Endothelial cell (in vitro differentiated cells): ENCODE data around the gene RBM25. TPM values are rescaled to one million over a fixed set of nuclear protein-coding genes. Genes with fewer than 3 reads are reported as not detected.
A peak's percentile ranks its signal among the peaks of the same experiment; 100 is the strongest.
"Not testable (repeated sequence)": the region's sequence is repeated elsewhere in the genome, so short reads cannot be mapped to it uniquely, and the experiment has no call there.

Source experiments
- DNase-seq: peaks from one replicate; pipeline ENCODE4 v3.0.0; 2021; ENCODE audit warnings: low spot score
- H3K27ac Mint-ChIP-seq: one replicate; pipeline ENCODE4 v1.8.0; 2021; ENCODE audit warnings: mixed read lengths, inconsistent platforms; ENCODE audit not compliant: unreplicated experiment
- H3K27me3 Mint-ChIP-seq: one replicate; pipeline ENCODE4 v1.8.0; 2021; ENCODE audit warnings: mild to moderate bottlenecking, moderate library complexity, mixed read lengths, inconsistent platforms; ENCODE audit not compliant: unreplicated experiment
- H3K36me3 Mint-ChIP-seq: one replicate; pipeline ENCODE4 v1.8.0; 2021; ENCODE audit warnings: mild to moderate bottlenecking, low read depth, mixed read lengths, inconsistent platforms; ENCODE audit not compliant: unreplicated experiment
- H3K4me1 Mint-ChIP-seq: one replicate; pipeline ENCODE4 v1.8.0; 2021; ENCODE audit warnings: mild to moderate bottlenecking, mixed read lengths, inconsistent platforms; ENCODE audit not compliant: unreplicated experiment
- H3K4me3 Mint-ChIP-seq: one replicate; pipeline ENCODE4 v1.8.0; 2021; ENCODE audit warnings: mild to moderate bottlenecking, mixed read lengths, inconsistent platforms; ENCODE audit not compliant: unreplicated experiment
- H3K9me3 Mint-ChIP-seq: one replicate; pipeline ENCODE4 v1.8.0; 2021; ENCODE audit warnings: mixed read lengths, inconsistent platforms; ENCODE audit not compliant: unreplicated experiment
- CTCF ChIP-seq: fragments of 200-600 bp; sonication (generic); IDR thresholded peaks from one replicate; pipeline ENCODE4 v1.5.0; 2021; ENCODE audit warnings: antibody characterized with exemption; ENCODE audit not compliant: unreplicated experiment
- total RNA-seq: library from RNA; stranded (reverse); fragmentation: NEBNext Ultra II Directional; extraction: Animal tissue kit (Norgen Biotek cat#: 25700); gene quantifications from one replicate; pipeline ENCODE4 v1.2.1, GENCODE V29; 2021; ENCODE audit not compliant: unreplicated experiment

The RBM25 gene
- total RNA-seq, 1 donor from 2014 or later: 110 TPM

- TF ChIP-seq CTCF: peak; percentile 13
- not testable (repeated sequence) for DNase-seq, H3K9me3 Mint-ChIP-seq, H3K27ac Mint-ChIP-seq, H3K4me3 Mint-ChIP-seq, H3K4me1 Mint-ChIP-seq, H3K27me3 Mint-ChIP-seq, H3K36me3 Mint-ChIP-seq
Measured at GRCh38 chr14:73036706-73037450, 21.5 kb upstream of the RBM25 start.

- H3K9me3 Mint-ChIP-seq: no peaks in the 10 kb centered on the region
- H3K27me3 Mint-ChIP-seq: no peaks in the 10 kb centered on the region
- H3K4me3 Mint-ChIP-seq: no peak overlapping the region
- no peak overlapping the region for H3K27ac Mint-ChIP-seq
- no peaks in the 10 kb centered on the region for H3K4me1 Mint-ChIP-seq
- no peak for DNase-seq
- TF ChIP-seq CTCF: no peak
- no peaks in the 10 kb centered on the region for H3K36me3 Mint-ChIP-seq
Measured at GRCh38 chr14:73047808-73048207, 10.5 kb upstream of the RBM25 start.

GRCh38 chr14:73049428-73049827 lies 8.9 kb upstream of the RBM25 start:
- no peak for TF ChIP-seq CTCF
- H3K4me1 Mint-ChIP-seq: no peaks in the 10 kb centered on the region
- no peaks in the 10 kb centered on the region for H3K36me3 Mint-ChIP-seq
- H3K27me3 Mint-ChIP-seq: no peaks in the 10 kb centered on the region
- H3K27ac Mint-ChIP-seq: no peak overlapping the region
- no peaks in the 10 kb centered on the region for H3K9me3 Mint-ChIP-seq
- DNase-seq: no peak
- H3K4me3 Mint-ChIP-seq: no peak overlapping the region

- Mint-ChIP-seq H3K36me3 (no peaks in the 10 kb centered on the region), H3K4me1 (peaks cover 11% of the 10 kb centered on the region), H3K4me3 (no peak overlapping the region), H3K9me3 (no peaks in the 10 kb centered on the region), H3K27me3 (peaks cover 3% of the 10 kb centered on the region), H3K27ac (no peak overlapping the region)
- DNase-seq: no peak
- TF ChIP-seq CTCF: no peak
Measured at GRCh38 chr14:73055251-73055650, 3.1 kb upstream of the RBM25 start.

- no peak for DNase-seq
- Mint-ChIP-seq H3K36me3 (peaks cover 7% of the 10 kb centered on the region), H3K4me1 (peaks cover 18% of the 10 kb centered on the region), H3K27me3 (peaks cover 3% of the 10 kb centered on the region), H3K9me3 (no peaks in the 10 kb centered on the region), H3K4me3 (no peak overlapping the region), H3K27ac (no peak overlapping the region)
- no peak for TF ChIP-seq CTCF
Measured at GRCh38 chr14:73057944-73058223, 450 bp upstream of the RBM25 start.
